ENCODE data around the gene BRSK2.

Gene BRSK2

GRCh38 chr11:1476940-1477736 lies 87.4 kb downstream of the BRSK2 start:
- TF ChIP-seq RAD21 (IDR thresholded peaks at IDR 0.05; ENCODE audit: low read depth) (no peak), CEBPB (IDR thresholded peaks at IDR 0.05) (no peak), YY1 (IDR thresholded peaks at IDR 0.05; ENCODE audit: low read depth) (no peak), USF1 (IDR thresholded peaks at IDR 0.05) (no peak), MAX (IDR thresholded peaks at IDR 0.05) (no peak), EP300 (IDR thresholded peaks at IDR 0.05; ENCODE audit: borderline replicate concordance) (no peak), CREB1 (IDR thresholded peaks at IDR 0.05; ENCODE audit: low read depth) (no peak), EGR1 (IDR thresholded peaks at IDR 0.05) (no peak), FOXM1 (IDR thresholded peaks at IDR 0.05; ENCODE audit: borderline replicate concordance, low read depth) (no peak), NFIC (IDR thresholded peaks at IDR 0.05) (no peak), TEAD4 (IDR thresholded peaks at IDR 0.05) (no peak), TCF12 (IDR thresholded peaks at IDR 0.05; ENCODE audit: low read depth) (no peak), TAF1 (IDR thresholded peaks at IDR 0.05; ENCODE audit: low read depth) (no peak), ZBTB7A (IDR thresholded peaks at IDR 0.05; ENCODE audit: low read depth) (no peak), REST (IDR thresholded peaks at IDR 0.05; ENCODE audit: low read depth) (no peak)

GRCh38 chr11:1478011-1478410 lies 88.3 kb downstream of the BRSK2 start:
- TF ChIP-seq NFIC (IDR thresholded peaks at IDR 0.05) (no peak), TAF1 (IDR thresholded peaks at IDR 0.05; ENCODE audit: low read depth) (no peak), RAD21 (IDR thresholded peaks at IDR 0.05; ENCODE audit: low read depth) (no peak), REST (IDR thresholded peaks at IDR 0.05; ENCODE audit: low read depth) (no peak), FOXM1 (IDR thresholded peaks at IDR 0.05; ENCODE audit: borderline replicate concordance, low read depth) (no peak), TCF12 (IDR thresholded peaks at IDR 0.05; ENCODE audit: low read depth) (no peak), MAX (IDR thresholded peaks at IDR 0.05) (no peak), USF1 (IDR thresholded peaks at IDR 0.05) (no peak), YY1 (IDR thresholded peaks at IDR 0.05; ENCODE audit: low read depth) (no peak), ZBTB7A (IDR thresholded peaks at IDR 0.05; ENCODE audit: low read depth) (no peak), CREB1 (IDR thresholded peaks at IDR 0.05; ENCODE audit: low read depth) (no peak), EGR1 (IDR thresholded peaks at IDR 0.05) (no peak), EP300 (IDR thresholded peaks at IDR 0.05; ENCODE audit: borderline replicate concordance) (no peak), CEBPB (IDR thresholded peaks at IDR 0.05) (no peak)

- TF ChIP-seq TAF1 (IDR thresholded peaks at IDR 0.05; ENCODE audit: low read depth) (no peak), REST (IDR thresholded peaks at IDR 0.05; ENCODE audit: low read depth) (no peak), EP300 (IDR thresholded peaks at IDR 0.05; ENCODE audit: borderline replicate concordance) (no peak), ZBTB7A (IDR thresholded peaks at IDR 0.05; ENCODE audit: low read depth) (no peak), FOXM1 (IDR thresholded peaks at IDR 0.05; ENCODE audit: borderline replicate concordance, low read depth) (no peak), CEBPB (IDR thresholded peaks at IDR 0.05) (no peak), YY1 (IDR thresholded peaks at IDR 0.05; ENCODE audit: low read depth) (no peak), USF1 (IDR thresholded peaks at IDR 0.05) (no peak), NFIC (IDR thresholded peaks at IDR 0.05) (no peak), CREB1 (IDR thresholded peaks at IDR 0.05; ENCODE audit: low read depth) (no peak), RAD21 (IDR thresholded peaks at IDR 0.05; ENCODE audit: low read depth) (no peak), TCF12 (IDR thresholded peaks at IDR 0.05; ENCODE audit: low read depth) (no peak), MAX (IDR thresholded peaks at IDR 0.05) (no peak), TEAD4 (IDR thresholded peaks at IDR 0.05) (no peak), EGR1 (IDR thresholded peaks at IDR 0.05) (no peak)
These were observed 88.8 kb downstream of the BRSK2 start for GRCh38 chr11:1478544-1478943.
